Liver (tissue), 3 donors: ENCODE measurements around the gene SERPINH1.

Experiments
- CTCF ChIP-seq: fragments of 150-350 bp; IDR thresholded peaks from 2 replicates; pipeline ENCODE4 v1.5.1; 2017; ENCODE audit warnings: improper control_type of control experiment, low read depth, low read length; ENCODE audit not compliant: missing input control
- FOXA1 ChIP-seq: IDR thresholded peaks from 2 replicates; pipeline ENCODE4 v1.6.1; 2016; ENCODE audit warnings: antibody characterized with exemption
- GABPA ChIP-seq, 2 donors: IDR thresholded peaks in 1 of 2; conservative IDR thresholded peaks in 1 of 2; 2 replicates each; pipeline ENCODE4 v1.6.1; 2016; ENCODE audit warnings: antibody characterized with exemption in 2 of 2, mild to moderate bottlenecking in 1 of 2, moderate library complexity in 1 of 2
- donor health status: healthy.
- donor health status: healthy.

GRCh38 chr11:75565916-75566762 lies 4.1 kb downstream of the SERPINH1 start:
- TF ChIP-seq CTCF (no peak), FOXA1 (no peak), GABPA (IDR thresholded peaks at IDR 0.05 in 1 of 2, conservative IDR thresholded peaks at IDR 0.05 in 1 of 2) (no peak)
